Gastrocnemius medialis (tissue), 4 donors: ENCODE data around the gene STK17A. TPM values are rescaled to one million over a fixed set of nuclear protein-coding genes. Genes with fewer than 3 reads are reported as not detected.

Experiments used
- ATAC-seq, 2 donors: fragments of 150-250 bp; one replicate each; pipeline ENCODE4 v1.9.1; 2016
- DNase-seq, 2 donors: peaks; one replicate each; pipeline ENCODE4 v3.0.0-alpha.2; 2019
- H3K27ac ChIP-seq, 4 donors: fragments of 200-600 bp; sonication (generic); 1 replicate in 1 of 4; 2 replicates in 3 of 4; pipeline ENCODE4 v1.5.1; 2016 to 2018; ENCODE audit warnings: mild to moderate bottlenecking in 2 of 4, moderate library complexity in 1 of 4
- H3K27me3 ChIP-seq, 3 donors: fragments of 200-600 bp; sonication (generic) in 2 of 3; 1 replicate in 1 of 3; 2 replicates in 2 of 3; pipeline versions ENCODE4 v1.5.1 to v1.6.0; 2016 to 2019; ENCODE audit warnings: mild to moderate bottlenecking in 1 of 3, moderate library complexity in 1 of 3
- H3K36me3 ChIP-seq, 2 donors: fragments of 200-600 bp; sonication (generic) in 1 of 2; one replicate each; pipeline ENCODE4 v1.5.1; 2017 to 2018
- H3K4me1 ChIP-seq, 2 donors: fragments of 200-600 bp; sonication (generic) in 1 of 2; one replicate each; pipeline ENCODE4 v1.5.1; 2016 to 2017; ENCODE audit warnings: mild to moderate bottlenecking in 2 of 2
- H3K4me3 ChIP-seq, 4 donors: fragments of 200-600 bp; sonication (generic) in 3 of 4; 1 replicate in 1 of 4; 2 replicates in 3 of 4; pipeline ENCODE4 v1.5.1; 2016 to 2019; ENCODE audit warnings: mild to moderate bottlenecking in 2 of 4
- H3K9me3 ChIP-seq, 3 donors: fragments of 200-600 bp; sonication (generic) in 2 of 3; 1 replicate in 1 of 3; 2 replicates in 2 of 3; pipeline ENCODE4 v1.5.1; 2016 to 2019
- CTCF ChIP-seq, 5 experiments: fragments of 450-650 bp in 3 of 5; fragments of 200-600 bp in 2 of 5; sonication (generic) in 2 of 5; IDR thresholded peaks in 4 of 5; conservative IDR thresholded peaks in 1 of 5; 1 replicate in 4 of 5; 2 replicates in 1 of 5; pipeline ENCODE4 v1.5.1; 2016 to 2019; ENCODE audit warnings: antibody characterized with exemption in 5 of 5, mild to moderate bottlenecking in 3 of 5, moderate library complexity in 3 of 5
- POLR2A ChIP-seq, 2 donors: fragments of 450-650 bp; IDR thresholded peaks; one replicate each; pipeline ENCODE4 v1.6.1; 2017; ENCODE audit warnings: antibody characterized with exemption in 2 of 2, mild to moderate bottlenecking in 2 of 2, moderate library complexity in 2 of 2
- in situ Hi-C, 4 donors: fragments of 200-750 bp; cut with MboI; loops; one replicate each; pipeline versions ENCODE4 v1.15.0 to v1.8.0; 2017; ENCODE audit warnings: low sequenced_read_pairs in 4 of 4
- intact Hi-C: fragments of 100-400 bp; cut with DNase I; formaldehyde crosslinking; loops from one replicate; pipeline ENCODE4 v1.15.1; 2023; ENCODE audit warnings: low total_unique reads
- total RNA-seq, 4 donors: library from RNA; depleted of rRNA; stranded (reverse); fragments of >200 nt; gene quantifications; one replicate each; pipeline versions ENCODE4 v1.1.0 to v1.2.3, GENCODE V29; 2016

The STK17A gene
- total RNA-seq, 4 donors from 2014 or later = 19.7 to 22.3 (median 21.4) TPM

- in situ Hi-C loops = no loop called here
These were observed 36.7 kb upstream of the STK17A start for GRCh38 chr7:43546231-43546630.

GRCh38 chr7:43550427-43550826 lies 32.5 kb upstream of the STK17A start:
- intact Hi-C loops (no loop called here), in situ Hi-C loops (no loop called here)
- H3K27me3 ChIP-seq = no peaks in the 10 kb centered on the region
- DNase-seq = no peak
- ATAC-seq = no peak
- no peak overlapping the region for H3K27ac ChIP-seq
- H3K36me3 ChIP-seq = no peaks in the 10 kb centered on the region
- H3K4me3 ChIP-seq = no peak overlapping the region
- TF ChIP-seq POLR2A (IDR thresholded peaks at IDR 0.05) = no peak
- H3K4me1 ChIP-seq = peaks cover 0 to 3% of the 10 kb centered on the region in 2 donors
- H3K9me3 ChIP-seq = no peaks in the 10 kb centered on the region

More at GRCh38 chr7:43546231-43546630, 36.7 kb upstream of the STK17A start:
- Histone ChIP-seq H3K4me3 (no peak overlapping the region), H3K27me3 (no peaks in the 10 kb centered on the region), H3K9me3 (no peaks in the 10 kb centered on the region), H3K4me1 (no peaks in the 10 kb centered on the region), H3K27ac (no peak overlapping the region), H3K36me3 (no peaks in the 10 kb centered on the region)
- intact Hi-C loops = no loop called here
- DNase-seq (no peak), ATAC-seq (no peak)
- no peak for TF ChIP-seq POLR2A (IDR thresholded peaks at IDR 0.05)
- TF ChIP-seq CTCF (IDR thresholded peaks at IDR 0.05 in 4 of 5, conservative IDR thresholded peaks at IDR 0.05 in 1 of 5) = no peak

- Histone ChIP-seq H3K27ac (no peak overlapping the region), H3K4me1 (peaks cover 0 to 3% of the 10 kb centered on the region in 2 donors), H3K27me3 (no peaks in the 10 kb centered on the region), H3K4me3 (no peak overlapping the region), H3K36me3 (no peaks in the 10 kb centered on the region), H3K9me3 (no peaks in the 10 kb centered on the region)
- DNase-seq (no peak), ATAC-seq (no peak)
- intact Hi-C loops = no loop called here
- in situ Hi-C loops = no loop called here
- no peak for TF ChIP-seq POLR2A (IDR thresholded peaks at IDR 0.05)
- no peak for TF ChIP-seq CTCF (IDR thresholded peaks at IDR 0.05 in 4 of 5, conservative IDR thresholded peaks at IDR 0.05 in 1 of 5)
These were observed 30.8 kb upstream of the STK17A start for GRCh38 chr7:43552122-43552521.

GRCh38 chr7:43553999-43554398 lies 28.9 kb upstream of the STK17A start:
- intact Hi-C loops = no loop called here
- in situ Hi-C loops = no loop called here
- no peaks in the 10 kb centered on the region for H3K36me3 ChIP-seq
- no peak for DNase-seq
- no peaks in the 10 kb centered on the region for H3K9me3 ChIP-seq
- H3K4me3 ChIP-seq = no peak overlapping the region
- H3K27ac ChIP-seq = no peak overlapping the region
- peaks cover 0 to 3% of the 10 kb centered on the region in 2 donors for H3K4me1 ChIP-seq
- H3K27me3 ChIP-seq = no peaks in the 10 kb centered on the region
- no peak for TF ChIP-seq POLR2A (IDR thresholded peaks at IDR 0.05)
- TF ChIP-seq CTCF (IDR thresholded peaks at IDR 0.05 in 4 of 5, conservative IDR thresholded peaks at IDR 0.05 in 1 of 5) = no peak
- ATAC-seq = no peak

GRCh38 chr7:43554423-43554822 lies 28.5 kb upstream of the STK17A start:
- no peak overlapping the region for H3K27ac ChIP-seq
- in situ Hi-C loops = no loop called here
- TF ChIP-seq POLR2A (IDR thresholded peaks at IDR 0.05) = no peak
- no peak for TF ChIP-seq CTCF (IDR thresholded peaks at IDR 0.05 in 4 of 5, conservative IDR thresholded peaks at IDR 0.05 in 1 of 5)
- no peaks in the 10 kb centered on the region for H3K9me3 ChIP-seq
- peaks cover 0 to 3% of the 10 kb centered on the region in 2 donors for H3K4me1 ChIP-seq
- H3K27me3 ChIP-seq = no peaks in the 10 kb centered on the region
- H3K4me3 ChIP-seq = no peak overlapping the region
- ATAC-seq = no peak
- no peak for DNase-seq
- no peaks in the 10 kb centered on the region for H3K36me3 ChIP-seq
- intact Hi-C loops = no loop called here
